Measurements from ENCODE around the gene CLRN2. TPM values are rescaled to one million over a fixed set of nuclear protein-coding genes. Genes with fewer than 3 reads are reported as not detected.

CLRN2 gene
- total and polyA plus RNA-seq, 3 donors from 2014 or later = not detected

GRCh38 chr4:17511509-17511949 is 3.4 kb upstream of the CLRN2 start:
- 1 to 2% methylated on average over 24 to 32 of the region's 32 CpGs for WGBS, 2 donors
- DNase-seq = peak; percentile 75
- Histone ChIP-seq H3K27ac (peak overlapping the region; percentile 63 to 69), H3K4me1 (peaks cover 9% of the 10 kb centered on the region), H3K27me3 (no peaks in the 10 kb centered on the region), H3K4me3 (peak overlapping the region; percentile 62 to 76), H3K9me3 (no peaks in the 10 kb centered on the region), H3K36me3 (ENCODE audit: low read depth, missing control alignments) (no peaks in the 10 kb centered on the region)
- no peak for TF ChIP-seq POLR2A (IDR thresholded peaks at IDR 0.05)
- TF ChIP-seq, protein P1, sequence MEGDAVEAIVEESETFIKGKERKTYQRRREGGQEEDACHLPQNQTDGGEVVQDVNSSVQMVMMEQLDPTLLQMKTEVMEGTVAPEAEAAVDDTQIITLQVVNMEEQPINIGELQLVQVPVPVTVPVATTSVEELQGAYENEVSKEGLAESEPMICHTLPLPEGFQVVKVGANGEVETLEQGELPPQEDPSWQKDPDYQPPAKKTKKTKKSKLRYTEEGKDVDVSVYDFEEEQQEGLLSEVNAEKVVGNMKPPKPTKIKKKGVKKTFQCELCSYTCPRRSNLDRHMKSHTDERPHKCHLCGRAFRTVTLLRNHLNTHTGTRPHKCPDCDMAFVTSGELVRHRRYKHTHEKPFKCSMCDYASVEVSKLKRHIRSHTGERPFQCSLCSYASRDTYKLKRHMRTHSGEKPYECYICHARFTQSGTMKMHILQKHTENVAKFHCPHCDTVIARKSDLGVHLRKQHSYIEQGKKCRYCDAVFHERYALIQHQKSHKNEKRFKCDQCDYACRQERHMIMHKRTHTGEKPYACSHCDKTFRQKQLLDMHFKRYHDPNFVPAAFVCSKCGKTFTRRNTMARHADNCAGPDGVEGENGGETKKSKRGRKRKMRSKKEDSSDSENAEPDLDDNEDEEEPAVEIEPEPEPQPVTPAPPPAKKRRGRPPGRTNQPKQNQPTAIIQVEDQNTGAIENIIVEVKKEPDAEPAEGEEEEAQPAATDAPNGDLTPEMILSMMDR (IDR thresholded peaks at IDR 0.05) = no peak
- intact Hi-C loops (cut with DNase I; ENCODE audit: low total_unique reads) = no loop called here

DNA sequence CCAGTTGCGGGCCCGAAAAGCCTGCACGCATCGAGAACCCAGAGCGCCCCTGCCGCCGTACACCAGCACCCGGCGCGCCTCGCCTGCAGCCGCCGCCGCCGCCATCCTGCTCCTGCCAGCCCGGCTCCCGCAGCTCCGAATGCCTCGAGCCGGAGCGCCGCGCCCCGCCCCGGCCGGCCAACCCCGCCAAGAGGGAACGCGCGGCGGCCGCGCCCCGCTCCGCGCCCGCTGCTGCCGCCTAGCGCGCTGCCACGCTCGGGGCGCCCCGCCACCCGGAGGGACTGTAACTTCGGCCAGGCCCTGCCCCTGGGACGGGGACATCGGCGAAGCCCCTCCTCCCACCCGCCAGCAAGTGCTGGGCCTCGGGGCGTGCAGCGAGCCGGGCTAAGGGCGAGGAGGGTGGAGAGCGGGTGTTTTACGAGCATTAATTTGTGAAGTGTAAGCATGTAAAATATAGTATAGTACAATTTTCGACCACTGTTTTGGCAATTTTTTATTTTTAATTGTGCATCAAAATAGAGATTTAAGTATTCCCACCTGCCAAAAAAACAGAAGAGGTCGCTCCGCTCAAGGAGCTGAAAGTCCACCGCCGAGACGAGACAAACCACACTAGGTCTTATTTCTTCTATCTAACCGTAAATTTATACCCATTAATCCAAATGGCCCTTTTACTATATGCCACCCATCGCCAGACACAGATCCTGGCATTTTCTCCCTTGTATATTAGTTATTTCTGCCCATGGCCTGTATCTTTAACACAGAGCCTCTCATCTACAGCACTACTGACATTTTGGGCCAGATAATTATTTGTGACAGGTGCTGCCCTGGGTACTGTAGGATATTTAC is 2.8 kb upstream of the CLRN2 start, which contains the start of gene QDPR:
TSS of gene QDPR (minus strand) at position 141 of the 846 bp plus-strand sequence. CDS start at position 105, 36 bp downstream.
- WGBS, 2 donors = 2 to 3% methylated on average over 21 to 42 of the region's 65 CpGs
- H3K4me1 ChIP-seq = peaks cover 9% of the 10 kb centered on the region
- H3K4me3 ChIP-seq = peak within 1 kb of the TSS; percentile 62 to 76
- TF ChIP-seq, protein P1 (IDR thresholded peaks at IDR 0.05) = peak; percentile 10 to 24 (median 19)
- no peak for TF ChIP-seq POLR2A (IDR thresholded peaks at IDR 0.05)
- H3K9me3 ChIP-seq = no peaks in the 10 kb centered on the region
- DNase-seq = peak; percentile 70
- intact Hi-C loops (cut with DNase I; ENCODE audit: low total_unique reads) = no loop called here
- H3K36me3 ChIP-seq (ENCODE audit: low read depth, missing control alignments) = no peaks in the 10 kb centered on the region
- H3K27me3 ChIP-seq = no peaks in the 10 kb centered on the region
- peak within 1 kb of the TSS; percentile 63 to 69 for H3K27ac ChIP-seq

DNA sequence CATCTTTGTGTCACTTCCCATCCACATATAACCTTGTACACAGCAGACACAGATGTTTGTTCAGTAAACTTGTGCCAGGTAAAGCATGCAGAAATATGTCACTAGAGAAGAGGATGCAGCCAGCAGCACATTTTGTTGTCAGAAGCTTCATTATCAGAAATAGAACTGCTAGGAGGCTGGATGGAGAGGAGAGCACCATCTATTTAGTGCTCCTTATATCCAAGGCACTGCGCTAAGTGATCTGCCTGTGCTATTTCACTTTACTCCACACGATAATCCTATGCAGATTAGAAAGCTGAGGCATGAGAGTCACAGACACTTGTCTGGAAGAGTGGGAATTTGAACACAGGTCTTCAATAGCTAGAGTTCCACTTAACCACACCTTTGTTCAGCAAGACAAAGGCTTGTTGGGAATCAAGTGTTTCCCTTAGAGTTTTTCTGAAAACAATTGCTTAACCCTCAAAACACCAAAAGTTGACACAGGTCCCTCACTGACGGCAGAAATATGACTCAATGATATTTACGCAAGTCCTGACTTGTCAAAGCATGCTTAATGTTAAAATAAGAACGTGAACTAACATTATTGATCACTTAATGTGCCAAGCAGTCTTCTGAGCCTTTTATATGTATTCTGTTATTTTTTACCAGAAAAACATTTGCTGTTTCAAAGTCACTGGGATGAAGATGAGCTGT is 1.8 kb upstream of the CLRN2 start:
- Histone ChIP-seq H3K9me3 (no peaks in the 10 kb centered on the region), H3K4me3 (no peak overlapping the region), H3K27ac (no peak overlapping the region), H3K36me3 (ENCODE audit: low read depth, missing control alignments) (no peaks in the 10 kb centered on the region), H3K4me1 (peaks cover 9% of the 10 kb centered on the region), H3K27me3 (no peaks in the 10 kb centered on the region)
- DNase-seq = no peak
- WGBS, 2 donors = 81 to 82% methylated on average over 5 of the region's 5 CpGs
- intact Hi-C loops (cut with DNase I; ENCODE audit: low total_unique reads) = no loop called here
- TF ChIP-seq POLR2A (IDR thresholded peaks at IDR 0.05) = no peak
- TF ChIP-seq, protein P1 (IDR thresholded peaks at IDR 0.05) = no peak

- Histone ChIP-seq H3K4me1 (peaks cover 6% of the 10 kb centered on the region), H3K27ac (no peak overlapping the region), H3K36me3 (ENCODE audit: low read depth, missing control alignments) (no peaks in the 10 kb centered on the region), H3K27me3 (no peaks in the 10 kb centered on the region), H3K9me3 (no peaks in the 10 kb centered on the region), H3K4me3 (no peak overlapping the region)
- 82 to 87% methylated on average over 14 of the region's 14 CpGs for WGBS, 2 donors
- intact Hi-C loops (cut with DNase I; ENCODE audit: low total_unique reads) = no loop called here
- no peak for DNase-seq
- no peak for TF ChIP-seq POLR2A (IDR thresholded peaks at IDR 0.05)
- TF ChIP-seq, protein P1 (IDR thresholded peaks at IDR 0.05) = no peak
Observed at GRCh38 chr4:17515445-17516407, 761 bp downstream of the CLRN2 start.
